ENCODE data around the gene KIF7. TPM values are rescaled to one million over a fixed set of nuclear protein-coding genes. Genes with fewer than 3 reads are reported as not detected.

Gene KIF7
- total RNA-seq, 1 experiment from 2014 or later = 8.2 TPM

GRCh38 chr15:89641053-89641452 lies 14.2 kb downstream of the KIF7 start:
- Histone ChIP-seq H3K4me3 (ENCODE audit: low read depth, low read length) (no peak overlapping the region), H3K4me1 (no peaks in the 10 kb centered on the region), H3K36me3 (ENCODE audit: control insufficient read depth, insufficient read depth, low read length) (no peaks in the 10 kb centered on the region), H3K27me3 (replicated peaks; ENCODE audit: control insufficient read depth, insufficient read depth, low read length) (no peaks in the 10 kb centered on the region), H3K9me3 (no peaks in the 10 kb centered on the region)
- Mint-ChIP-seq H3K9me3 (ENCODE audit: unreplicated experiment) (no peaks in the 10 kb centered on the region), H3K4me3 (ENCODE audit: unreplicated experiment) (no peak overlapping the region), H3K27me3 (ENCODE audit: insufficient read depth, unreplicated experiment) (no peaks in the 10 kb centered on the region), H3K4me1 (ENCODE audit: low read depth, unreplicated experiment) (no peaks in the 10 kb centered on the region), H3K27ac (ENCODE audit: unreplicated experiment) (no peak overlapping the region), H3K36me3 (ENCODE audit: insufficient read depth, unreplicated experiment) (no peaks in the 10 kb centered on the region)
- intact Hi-C loops (cut with micrococcal nuclease; ENCODE audit: unreplicated experiment) = no loop called here
- no peak for DNase-seq
- TF ChIP-seq, protein P1, sequence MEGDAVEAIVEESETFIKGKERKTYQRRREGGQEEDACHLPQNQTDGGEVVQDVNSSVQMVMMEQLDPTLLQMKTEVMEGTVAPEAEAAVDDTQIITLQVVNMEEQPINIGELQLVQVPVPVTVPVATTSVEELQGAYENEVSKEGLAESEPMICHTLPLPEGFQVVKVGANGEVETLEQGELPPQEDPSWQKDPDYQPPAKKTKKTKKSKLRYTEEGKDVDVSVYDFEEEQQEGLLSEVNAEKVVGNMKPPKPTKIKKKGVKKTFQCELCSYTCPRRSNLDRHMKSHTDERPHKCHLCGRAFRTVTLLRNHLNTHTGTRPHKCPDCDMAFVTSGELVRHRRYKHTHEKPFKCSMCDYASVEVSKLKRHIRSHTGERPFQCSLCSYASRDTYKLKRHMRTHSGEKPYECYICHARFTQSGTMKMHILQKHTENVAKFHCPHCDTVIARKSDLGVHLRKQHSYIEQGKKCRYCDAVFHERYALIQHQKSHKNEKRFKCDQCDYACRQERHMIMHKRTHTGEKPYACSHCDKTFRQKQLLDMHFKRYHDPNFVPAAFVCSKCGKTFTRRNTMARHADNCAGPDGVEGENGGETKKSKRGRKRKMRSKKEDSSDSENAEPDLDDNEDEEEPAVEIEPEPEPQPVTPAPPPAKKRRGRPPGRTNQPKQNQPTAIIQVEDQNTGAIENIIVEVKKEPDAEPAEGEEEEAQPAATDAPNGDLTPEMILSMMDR (IDR thresholded peaks at IDR 0.05; ENCODE audit: insufficient read depth in 1 of 2, low read depth in 1 of 2, low read length in 1 of 2, severe bottlenecking in 1 of 2, unreplicated experiment in 1 of 2) = no peak
- ChIA-PET POLR2A (no interaction called here), CTCF (no interaction called here)
- no TSS peak for BruUV-seq (replicated peaks)

DNA sequence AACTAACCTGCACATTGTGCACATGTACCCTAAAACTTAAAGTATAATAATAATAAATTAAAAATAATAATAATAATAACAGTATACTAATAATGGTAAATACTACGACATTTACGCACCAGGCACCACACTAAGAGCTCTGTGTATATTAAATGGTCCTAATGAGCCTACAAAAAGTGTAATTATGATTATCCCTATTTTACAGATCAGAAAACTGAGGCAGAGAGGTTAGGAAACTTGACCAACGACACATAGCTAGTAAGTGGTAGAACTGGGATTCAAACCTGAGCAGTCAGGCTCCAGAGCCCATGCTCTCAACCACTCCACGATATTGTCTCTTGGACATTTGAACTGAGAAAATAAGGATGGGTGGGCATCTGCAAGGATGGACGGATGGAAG lies 15.0 kb downstream of the KIF7 start:
- BruUV-seq (replicated peaks) = no TSS peak
- H3K36me3 Mint-ChIP-seq (ENCODE audit: insufficient read depth, unreplicated experiment) = no peaks in the 10 kb centered on the region

DNA sequence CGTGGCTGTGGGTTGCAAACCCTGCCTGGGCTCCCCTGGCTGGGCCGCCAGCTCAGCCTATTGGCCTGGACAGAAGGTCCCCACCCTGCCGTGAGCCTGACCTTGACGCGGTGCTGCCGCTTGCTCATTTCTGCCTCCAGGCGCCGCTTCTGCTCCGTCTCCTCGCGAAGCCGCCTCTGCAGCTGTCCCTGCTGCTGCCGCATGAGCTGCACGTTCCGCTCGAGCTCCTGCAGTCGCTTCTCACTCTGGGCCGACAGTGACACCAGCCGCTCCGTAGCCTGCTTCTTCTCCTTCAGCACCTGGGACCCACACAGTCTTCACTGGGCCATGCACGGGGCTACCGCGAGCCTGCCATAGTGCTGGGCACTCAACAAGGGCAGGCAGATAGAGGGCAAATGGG lies 21.7 kb downstream of the KIF7 start:
- DNase-seq = no peak
- Histone ChIP-seq H3K4me3 (ENCODE audit: low read depth, low read length) (no peak overlapping the region), H3K36me3 (ENCODE audit: control insufficient read depth, insufficient read depth, low read length) (no peaks in the 10 kb centered on the region; the same call in 1 of the 2 replicates), H3K9me3 (0 out of 2 replicates have a peak, but pooled peaks cover 3% of the 10 kb centered on the region), H3K27me3 (replicated peaks; ENCODE audit: control insufficient read depth, insufficient read depth, low read length) (no peaks in the 10 kb centered on the region), H3K4me1 (no peaks in the 10 kb centered on the region)
- CTCF ChIA-PET = no interaction called here
- H3K4me3 Mint-ChIP-seq (ENCODE audit: unreplicated experiment) = no peak overlapping the region
- peak overlapping the region; percentile 15 for H3K27ac Mint-ChIP-seq (ENCODE audit: unreplicated experiment)
- TF ChIP-seq, protein P1 (IDR thresholded peaks at IDR 0.05; ENCODE audit: insufficient read depth in 1 of 2, low read depth in 1 of 2, low read length in 1 of 2, severe bottlenecking in 1 of 2, unreplicated experiment in 1 of 2) = no peak
- H3K27me3 Mint-ChIP-seq (ENCODE audit: insufficient read depth, unreplicated experiment) = no peaks in the 10 kb centered on the region
- no peaks in the 10 kb centered on the region for H3K4me1 Mint-ChIP-seq (ENCODE audit: low read depth, unreplicated experiment)
- intact Hi-C loops (cut with micrococcal nuclease; ENCODE audit: unreplicated experiment) = no loop called here
- POLR2A ChIA-PET = no interaction called here
- H3K36me3 Mint-ChIP-seq (ENCODE audit: insufficient read depth, unreplicated experiment) = peaks cover 59% of the 10 kb centered on the region
- H3K9me3 Mint-ChIP-seq (ENCODE audit: unreplicated experiment) = peaks cover 9% of the 10 kb centered on the region
- BruUV-seq (replicated peaks) = no TSS peak

More for the DNA sequence above, 15.0 kb downstream of the KIF7 start:
- CTCF ChIA-PET = no interaction called here
- Histone ChIP-seq H3K4me1 (no peaks in the 10 kb centered on the region), H3K9me3 (no peaks in the 10 kb centered on the region), H3K4me3 (ENCODE audit: low read depth, low read length) (no peak overlapping the region), H3K27me3 (replicated peaks; ENCODE audit: control insufficient read depth, insufficient read depth, low read length) (no peaks in the 10 kb centered on the region), H3K36me3 (ENCODE audit: control insufficient read depth, insufficient read depth, low read length) (no peaks in the 10 kb centered on the region)
- Mint-ChIP-seq H3K27ac (ENCODE audit: unreplicated experiment) (no peak overlapping the region), H3K27me3 (ENCODE audit: insufficient read depth, unreplicated experiment) (no peaks in the 10 kb centered on the region), H3K4me3 (ENCODE audit: unreplicated experiment) (no peak overlapping the region), H3K9me3 (ENCODE audit: unreplicated experiment) (peaks cover 5% of the 10 kb centered on the region), H3K4me1 (ENCODE audit: low read depth, unreplicated experiment) (no peaks in the 10 kb centered on the region)
- DNase-seq = no peak
- TF ChIP-seq, protein P1 (IDR thresholded peaks at IDR 0.05; ENCODE audit: insufficient read depth in 1 of 2, low read depth in 1 of 2, low read length in 1 of 2, severe bottlenecking in 1 of 2, unreplicated experiment in 1 of 2) = no peak
- intact Hi-C loops (cut with micrococcal nuclease; ENCODE audit: unreplicated experiment) = no loop called here
- POLR2A ChIA-PET = no interaction called here

Data from Caco-2 (cell line).